CD4-positive, alpha-beta T cell (primary cell): ENCODE data around the gene PIGZ. TPM values are rescaled to one million over a fixed set of nuclear protein-coding genes. Genes with fewer than 3 reads are reported as not detected.

Experiments used
- ATAC-seq: fragments of 200-7000 bp; cut with Tn5 transposase; one replicate; pipeline ENCODE4 v1.10.0; 2022; ENCODE audit warnings: mild to moderate bottlenecking; ENCODE audit not compliant: poor library complexity
- CTCF ChIA-PET: fragments of 350-600 bp; sonication (Branson Sonifier 250); formaldehyde crosslinking; loops from one replicate; lab custom pipeline; 2021; ENCODE audit warnings: antibody characterized with exemption, inconsistent platforms; lab: Charles Lee
- POLR2A ChIA-PET: fragments of 350-600 bp; sonication (Branson Sonifier 250); formaldehyde crosslinking; loops from one replicate; lab custom pipeline; 2021; ENCODE audit warnings: antibody characterized with exemption, inconsistent platforms; lab: Charles Lee
- DNase-seq, 14 experiments: peaks; one replicate each; pipeline ENCODE4 v3.0.0-alpha.2; 2013 to 2020; ENCODE audit warnings: mixed read lengths in 2 of 14
- H3K27ac ChIP-seq, 2 donors: one replicate each; pipeline versions ENCODE4 v1.5.1 to v1.7.0; 2013; ENCODE audit warnings: low read length in 2 of 2, low read depth in 1 of 2, mild to moderate bottlenecking in 1 of 2
- H3K27me3 ChIP-seq, 2 experiments: 1 replicate in 1 of 2; 2 replicates in 1 of 2; pipeline versions ENCODE4 v1.6.1 to v1.7.0; 2013; ENCODE audit warnings: low read length in 2 of 2, control low read depth in 1 of 2, mild to moderate bottlenecking in 1 of 2, moderate library complexity in 1 of 2; ENCODE audit not compliant: insufficient read depth in 2 of 2, control insufficient read depth in 1 of 2
- H3K36me3 ChIP-seq: one replicate; pipeline ENCODE4 v1.6.1; 2013; ENCODE audit warnings: low read length, control low read depth; ENCODE audit not compliant: insufficient read depth
- H3K4me1 ChIP-seq: one replicate; pipeline ENCODE4 v1.6.1; 2013; ENCODE audit warnings: low read length, control low read depth; ENCODE audit not compliant: insufficient read depth
- H3K4me3 ChIP-seq: one replicate; pipeline ENCODE4 v1.5.1; 2013; ENCODE audit warnings: mild to moderate bottlenecking, low read length, moderate library complexity
- H3K9me3 ChIP-seq, 2 experiments: 1 replicate in 1 of 2; 2 replicates in 1 of 2; pipeline versions ENCODE4 v1.6.1 to v1.7.0; 2013; ENCODE audit warnings: low read length in 2 of 2, mild to moderate bottlenecking in 2 of 2, control low read depth in 1 of 2, moderate library complexity in 1 of 2; ENCODE audit not compliant: control insufficient read depth in 1 of 2, insufficient read depth in 1 of 2
- H3K27ac Mint-ChIP-seq: one replicate; pipeline ENCODE4 v1.8.0; 2020; ENCODE audit warnings: mixed read lengths
- H3K27me3 Mint-ChIP-seq: one replicate; pipeline ENCODE4 v1.8.0; 2021; ENCODE audit warnings: mixed read lengths
- H3K36me3 Mint-ChIP-seq: one replicate; pipeline ENCODE4 v1.8.0; 2021; ENCODE audit warnings: low read depth, mixed read lengths
- H3K4me1 Mint-ChIP-seq: one replicate; pipeline ENCODE4 v1.8.0; 2021; ENCODE audit warnings: low read depth, mixed read lengths
- H3K4me3 Mint-ChIP-seq: one replicate; pipeline ENCODE4 v1.8.0; 2020; ENCODE audit warnings: mild to moderate bottlenecking, mixed read lengths
- H3K9me3 Mint-ChIP-seq: one replicate; pipeline ENCODE4 v1.8.0; 2020; ENCODE audit warnings: mixed read lengths
- intact Hi-C, 2 experiments: fragments of 100-400 bp; cut with DNase I in 1 of 2; cut with micrococcal nuclease in 1 of 2; formaldehyde crosslinking; loops; one replicate each; pipeline versions ENCODE4 v1.15.1 to v1.9.0; 2023 to 2025; cut with DNase I, micrococcal nuclease
- polyA plus RNA-seq, 2 donors: library from polyadenylated mRNA; unstranded; fragments of 120-200 nt; gene quantifications; one replicate each; pipeline ENCODE4 v1.2.1, GENCODE V29; 2013
- total RNA-seq, 174 experiments: library from RNA in 2 of 174; stranded (reverse) in 2 of 174; gene quantifications; one replicate each; pipeline ENCODE4 v1.2.3 and lab custom pipeline; 2021 to 2026
- TF ChIP-seq, protein P1 (sequence below): fragments of 200-600 bp; IDR thresholded peaks from one replicate; pipeline ENCODE4 v1.8.0; 2022; ENCODE audit warnings: antibody characterized with exemption, mild to moderate bottlenecking

PIGZ gene, protein sequence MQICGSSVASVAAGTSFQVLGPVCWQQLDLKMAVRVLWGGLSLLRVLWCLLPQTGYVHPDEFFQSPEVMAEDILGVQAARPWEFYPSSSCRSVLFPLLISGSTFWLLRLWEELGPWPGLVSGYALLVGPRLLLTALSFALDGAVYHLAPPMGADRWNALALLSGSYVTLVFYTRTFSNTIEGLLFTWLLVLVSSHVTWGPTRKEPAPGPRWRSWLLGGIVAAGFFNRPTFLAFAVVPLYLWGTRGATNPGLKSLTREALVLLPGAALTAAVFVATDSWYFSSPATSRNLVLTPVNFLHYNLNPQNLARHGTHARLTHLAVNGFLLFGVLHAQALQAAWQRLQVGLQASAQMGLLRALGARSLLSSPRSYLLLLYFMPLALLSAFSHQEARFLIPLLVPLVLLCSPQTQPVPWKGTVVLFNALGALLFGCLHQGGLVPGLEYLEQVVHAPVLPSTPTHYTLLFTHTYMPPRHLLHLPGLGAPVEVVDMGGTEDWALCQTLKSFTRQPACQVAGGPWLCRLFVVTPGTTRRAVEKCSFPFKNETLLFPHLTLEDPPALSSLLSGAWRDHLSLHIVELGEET
- total RNA-seq: under 1 TPM; 0.33 to 0.61 TPM
- polyA plus RNA-seq (2013, experiment 1 of 2): 1.4 TPM
- polyA plus RNA-seq (2013, experiment 2 of 2): 0.86 TPM
- 0 to 1.0 (median 0.24) reads per million in 172 experiments for total RNA-seq (lab: John Stamatoyannopoulos, UW)

DNA sequence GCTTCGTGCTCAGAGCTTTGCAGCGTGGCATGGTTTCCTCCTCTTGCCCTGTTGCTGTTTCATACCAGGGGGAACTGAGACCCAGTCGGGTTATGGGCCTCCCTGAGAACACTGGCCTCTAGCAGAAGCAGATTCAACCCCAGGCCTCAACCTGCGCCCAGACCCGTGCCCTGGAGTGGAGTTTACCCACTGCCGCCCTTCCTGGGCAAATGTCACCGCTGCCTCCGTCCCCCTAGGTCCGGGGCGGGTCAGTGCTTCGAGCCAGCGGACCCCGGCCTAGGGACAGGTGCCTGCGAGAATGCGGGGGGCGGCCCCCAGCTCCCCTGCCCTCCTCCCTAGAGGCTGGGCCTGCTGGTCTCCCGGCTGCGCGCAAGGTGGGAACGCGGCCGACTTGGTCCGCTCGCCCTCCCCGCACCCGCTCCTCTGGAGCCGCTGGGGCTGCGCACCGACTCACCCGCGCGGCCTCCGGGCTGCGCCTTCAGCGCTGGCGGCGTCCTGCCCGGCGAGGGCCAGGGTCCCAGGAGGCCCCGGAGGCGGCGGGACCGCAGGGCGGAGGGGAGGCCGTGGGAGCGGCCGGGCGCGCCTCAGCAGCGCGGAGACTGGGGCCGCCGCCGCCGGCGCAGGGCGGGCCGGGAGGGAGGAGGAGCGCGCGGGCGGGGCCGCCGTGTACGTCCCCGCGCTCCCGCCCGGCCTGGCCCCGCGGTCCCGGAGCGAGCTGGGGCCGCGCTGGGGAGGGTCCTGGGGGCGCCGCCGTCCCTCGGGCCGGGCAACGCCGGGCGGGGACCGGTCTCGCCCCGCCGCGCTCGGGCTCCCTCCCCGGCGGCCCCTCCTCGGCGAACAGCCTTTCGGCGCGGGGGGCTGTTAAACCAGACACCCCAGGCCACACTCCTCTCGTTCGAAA lies at the start of gene PIGZ:
Gene PIGZ, minus strand, starts transcription at position 601 of the 901 bp plus-strand sequence. CDS start 16,802 bp downstream, outside the sequence.
- Histone ChIP-seq H3K27me3 (peaks cover 0 to 6% of the 10 kb centered on the region in 2 experiments), H3K9me3 (no peaks in the 10 kb centered on the region), H3K4me1 (peaks cover 11% of the 10 kb centered on the region), H3K36me3 (no peaks in the 10 kb centered on the region), H3K4me3 (peak within 1 kb of the TSS; percentile 52), H3K27ac (no peak within 1 kb of the TSS)
- intact Hi-C loops: loop anchor here in 1 of 2 experiments (2.0 kb wide), 1 partner anchor 26 kb away; the partner anchor contains the start of gene NCBP2
- H3K27ac Mint-ChIP-seq: no peak within 1 kb of the TSS
- H3K27me3 Mint-ChIP-seq: peaks cover 19% of the 10 kb centered on the region
- POLR2A ChIA-PET: interaction anchor here (0.6 to 1.9 kb wide), 2 partner anchors 26 to 677 kb away, joined by 3 to 10 read pairs; partner anchors contain the start of gene NCBP2
- H3K4me3 Mint-ChIP-seq: peak within 1 kb of the TSS; percentile 87
- DNase-seq (peak in 8 of 14 experiments; percentile 13 to 70 (median 35)), ATAC-seq (peak; percentile 64)
- TF ChIP-seq, protein P1, sequence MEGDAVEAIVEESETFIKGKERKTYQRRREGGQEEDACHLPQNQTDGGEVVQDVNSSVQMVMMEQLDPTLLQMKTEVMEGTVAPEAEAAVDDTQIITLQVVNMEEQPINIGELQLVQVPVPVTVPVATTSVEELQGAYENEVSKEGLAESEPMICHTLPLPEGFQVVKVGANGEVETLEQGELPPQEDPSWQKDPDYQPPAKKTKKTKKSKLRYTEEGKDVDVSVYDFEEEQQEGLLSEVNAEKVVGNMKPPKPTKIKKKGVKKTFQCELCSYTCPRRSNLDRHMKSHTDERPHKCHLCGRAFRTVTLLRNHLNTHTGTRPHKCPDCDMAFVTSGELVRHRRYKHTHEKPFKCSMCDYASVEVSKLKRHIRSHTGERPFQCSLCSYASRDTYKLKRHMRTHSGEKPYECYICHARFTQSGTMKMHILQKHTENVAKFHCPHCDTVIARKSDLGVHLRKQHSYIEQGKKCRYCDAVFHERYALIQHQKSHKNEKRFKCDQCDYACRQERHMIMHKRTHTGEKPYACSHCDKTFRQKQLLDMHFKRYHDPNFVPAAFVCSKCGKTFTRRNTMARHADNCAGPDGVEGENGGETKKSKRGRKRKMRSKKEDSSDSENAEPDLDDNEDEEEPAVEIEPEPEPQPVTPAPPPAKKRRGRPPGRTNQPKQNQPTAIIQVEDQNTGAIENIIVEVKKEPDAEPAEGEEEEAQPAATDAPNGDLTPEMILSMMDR: no peak
- peaks cover 11% of the 10 kb centered on the region for H3K4me1 Mint-ChIP-seq
- H3K36me3 Mint-ChIP-seq: no peaks in the 10 kb centered on the region
- H3K9me3 Mint-ChIP-seq: no peaks in the 10 kb centered on the region
- CTCF ChIA-PET: interaction anchor here (1.3 to 1.5 kb wide), 2 partner anchors 27 to 152 kb away, joined by 3 read pairs; partner anchors contain the start of gene NCBP2

DNA sequence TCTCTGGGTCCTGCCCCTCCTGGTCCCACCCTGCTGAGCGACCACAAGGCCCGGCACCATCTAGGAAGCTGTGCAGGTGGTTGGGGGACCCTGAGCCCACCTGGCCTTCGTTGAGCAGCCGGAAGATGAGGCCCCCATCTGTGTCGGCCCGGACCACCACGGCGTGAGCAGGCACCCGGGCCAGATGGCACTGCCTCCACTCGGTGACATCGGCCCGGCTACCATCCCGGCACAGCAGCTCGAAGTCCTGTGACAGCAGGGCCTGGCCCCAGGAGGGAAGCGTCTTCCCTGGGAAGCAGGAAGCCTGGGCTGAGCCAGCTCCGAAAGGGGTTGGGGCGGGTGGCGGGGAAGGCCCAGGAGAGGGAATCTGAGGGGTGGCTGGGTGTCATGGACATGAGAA lies 48.4 kb upstream of the PIGZ start:
- H3K4me1 Mint-ChIP-seq: no peaks in the 10 kb centered on the region
- H3K27ac Mint-ChIP-seq: no peak overlapping the region
- CTCF ChIA-PET: no interaction called here
- TF ChIP-seq, protein P1: no peak
- no peak for ATAC-seq
- Histone ChIP-seq H3K36me3 (no peaks in the 10 kb centered on the region), H3K9me3 (peaks cover 0 to 5% of the 10 kb centered on the region in 2 experiments), H3K27ac (no peak overlapping the region), H3K4me1 (no peaks in the 10 kb centered on the region), H3K4me3 (no peak overlapping the region), H3K27me3 (no peaks in the 10 kb centered on the region)
- POLR2A ChIA-PET: no interaction called here
- no peaks in the 10 kb centered on the region for H3K36me3 Mint-ChIP-seq
- H3K4me3 Mint-ChIP-seq: no peak overlapping the region
- no peaks in the 10 kb centered on the region for H3K27me3 Mint-ChIP-seq
- intact Hi-C loops: no loop called here
- no peak for DNase-seq
- H3K9me3 Mint-ChIP-seq: no peaks in the 10 kb centered on the region
